ENCODE data around the gene PLEKHG1.

PLEKHG1 gene

DNA sequence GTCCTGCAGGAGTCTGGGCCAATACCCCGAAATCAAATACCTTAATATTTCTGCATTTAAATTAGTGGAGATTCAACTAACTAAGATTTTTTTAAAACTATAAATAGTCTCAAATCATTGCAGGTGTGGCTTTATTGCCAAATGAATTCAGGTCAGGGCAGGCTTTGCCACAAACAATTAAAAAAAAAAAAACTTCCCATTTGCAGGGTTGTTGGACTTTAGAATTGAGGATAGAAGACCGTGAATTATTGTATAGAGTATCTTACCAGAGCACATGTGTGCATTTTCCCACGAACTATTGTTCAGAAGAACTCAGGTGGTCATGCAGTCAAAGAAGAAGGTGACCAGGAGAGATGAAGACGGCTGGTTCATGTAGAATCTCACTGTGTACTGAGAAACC lies 6.6 kb upstream of the PLEKHG1 start:
- no peaks in the 10 kb centered on the region for H3K36me3 ChIP-seq (ENCODE audit: control insufficient read depth, low read length)
- no peaks in the 10 kb centered on the region for H3K79me2 ChIP-seq (ENCODE audit: control insufficient read depth, low read length)
- no peaks in the 10 kb centered on the region for H4K20me1 ChIP-seq (ENCODE audit: control insufficient read depth, insufficient read depth, low read depth, low read length)
- H3K27ac ChIP-seq (ENCODE audit: low read depth, low read length), result no peak overlapping the region
- no peaks in the 10 kb centered on the region for H3K27me3 ChIP-seq (ENCODE audit: control insufficient read depth, low read length)
- no peak overlapping the region for H3K4me3 ChIP-seq (ENCODE audit: low read length)
- H3K9me3 ChIP-seq (ENCODE audit: control insufficient read depth, insufficient read depth, low read length), result no peaks in the 10 kb centered on the region
- peaks cover 9% of the 10 kb centered on the region; the same call in 1 of the 2 replicates for H3F3A ChIP-seq (ENCODE audit: control insufficient read depth, insufficient read depth)
- TF ChIP-seq, protein P1, sequence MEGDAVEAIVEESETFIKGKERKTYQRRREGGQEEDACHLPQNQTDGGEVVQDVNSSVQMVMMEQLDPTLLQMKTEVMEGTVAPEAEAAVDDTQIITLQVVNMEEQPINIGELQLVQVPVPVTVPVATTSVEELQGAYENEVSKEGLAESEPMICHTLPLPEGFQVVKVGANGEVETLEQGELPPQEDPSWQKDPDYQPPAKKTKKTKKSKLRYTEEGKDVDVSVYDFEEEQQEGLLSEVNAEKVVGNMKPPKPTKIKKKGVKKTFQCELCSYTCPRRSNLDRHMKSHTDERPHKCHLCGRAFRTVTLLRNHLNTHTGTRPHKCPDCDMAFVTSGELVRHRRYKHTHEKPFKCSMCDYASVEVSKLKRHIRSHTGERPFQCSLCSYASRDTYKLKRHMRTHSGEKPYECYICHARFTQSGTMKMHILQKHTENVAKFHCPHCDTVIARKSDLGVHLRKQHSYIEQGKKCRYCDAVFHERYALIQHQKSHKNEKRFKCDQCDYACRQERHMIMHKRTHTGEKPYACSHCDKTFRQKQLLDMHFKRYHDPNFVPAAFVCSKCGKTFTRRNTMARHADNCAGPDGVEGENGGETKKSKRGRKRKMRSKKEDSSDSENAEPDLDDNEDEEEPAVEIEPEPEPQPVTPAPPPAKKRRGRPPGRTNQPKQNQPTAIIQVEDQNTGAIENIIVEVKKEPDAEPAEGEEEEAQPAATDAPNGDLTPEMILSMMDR (IDR thresholded peaks at IDR 0.05; ENCODE audit: low read depth, low read length, poor library complexity, severe bottlenecking), result no peak
- TF ChIP-seq EZH2phosphoT487 (IDR thresholded peaks at IDR 0.05; ENCODE audit: borderline replicate concordance, low read length), result no peak
- H3K4me2 ChIP-seq (ENCODE audit: low read length), result no peak overlapping the region
- H3K4me1 ChIP-seq (ENCODE audit: control insufficient read depth, low read length), result peaks cover 86% of the 10 kb centered on the region
- H3K9me2 ChIP-seq (replicated peaks; ENCODE audit: control insufficient read depth, low read length), result no peaks in the 10 kb centered on the region

DNA sequence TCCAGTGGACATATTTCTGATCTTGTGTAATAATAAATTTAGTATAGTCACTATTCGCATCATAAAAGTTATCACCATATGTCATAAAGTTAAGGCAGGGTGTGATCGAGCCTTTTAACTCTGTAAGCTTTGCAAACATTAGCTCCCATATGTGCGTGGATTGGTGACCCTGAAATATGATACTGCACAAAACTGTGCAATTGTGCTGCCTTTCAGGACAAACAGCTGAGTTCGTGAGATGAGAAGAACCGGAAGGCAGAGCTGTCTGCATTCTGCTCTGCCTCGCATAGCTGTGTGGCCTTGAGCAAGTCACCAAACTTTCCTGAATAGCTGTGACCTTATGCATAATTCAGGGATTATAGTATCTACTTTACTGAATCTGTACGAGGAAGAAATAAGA lies 3.2 kb upstream of the PLEKHG1 start:
- Histone ChIP-seq H3K4me1 (ENCODE audit: control insufficient read depth, low read length) (peaks cover 80% of the 10 kb centered on the region), H4K20me1 (ENCODE audit: control insufficient read depth, insufficient read depth, low read depth, low read length) (no peaks in the 10 kb centered on the region), H3K9me3 (ENCODE audit: control insufficient read depth, insufficient read depth, low read length) (no peaks in the 10 kb centered on the region), H3K27ac (ENCODE audit: low read depth, low read length) (no peak overlapping the region), H3K9me2 (replicated peaks; ENCODE audit: control insufficient read depth, low read length) (no peaks in the 10 kb centered on the region), H3K4me3 (ENCODE audit: low read length) (no peak overlapping the region), H3K79me2 (ENCODE audit: control insufficient read depth, low read length) (peaks cover 15% of the 10 kb centered on the region), H3K36me3 (ENCODE audit: control insufficient read depth, low read length) (peaks cover 3% of the 10 kb centered on the region), H3K4me2 (ENCODE audit: low read length) (no peak overlapping the region), H3F3A (ENCODE audit: control insufficient read depth, insufficient read depth) (peaks cover 9% of the 10 kb centered on the region; the same call in 1 of the 2 replicates), H3K27me3 (ENCODE audit: control insufficient read depth, low read length) (no peaks in the 10 kb centered on the region)
- no peak for TF ChIP-seq EZH2phosphoT487 (IDR thresholded peaks at IDR 0.05; ENCODE audit: borderline replicate concordance, low read length)
- TF ChIP-seq, protein P1 (IDR thresholded peaks at IDR 0.05; ENCODE audit: low read depth, low read length, poor library complexity, severe bottlenecking), result no peak

DNA sequence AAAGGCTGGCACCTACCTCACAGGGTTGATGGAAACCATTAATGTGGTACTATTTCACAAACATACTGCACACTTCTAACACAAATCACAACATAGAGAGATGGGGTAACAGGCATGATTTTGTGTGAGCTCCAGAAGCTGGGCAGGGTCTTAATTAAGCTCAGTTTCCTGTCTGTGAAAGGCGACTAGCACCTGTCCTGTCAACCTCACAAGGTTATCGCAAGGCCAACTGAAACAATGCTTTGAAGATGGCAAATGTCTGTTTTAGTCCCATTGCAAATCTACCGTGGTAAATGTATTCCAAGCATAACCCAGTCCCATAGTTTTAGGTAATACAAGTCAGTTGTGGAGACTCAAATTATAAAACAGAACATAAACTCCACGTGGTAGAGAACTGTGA lies 1.3 kb upstream of the PLEKHG1 start:
- H3K4me1 ChIP-seq (ENCODE audit: control insufficient read depth, low read length), result peaks cover 76% of the 10 kb centered on the region
- H3K27me3 ChIP-seq (ENCODE audit: control insufficient read depth, low read length), result no peaks in the 10 kb centered on the region
- peak overlapping the region; percentile 80 for H3K4me2 ChIP-seq (ENCODE audit: low read length)
- H3K9me3 ChIP-seq (ENCODE audit: control insufficient read depth, insufficient read depth, low read length), result no peaks in the 10 kb centered on the region
- H3F3A ChIP-seq (ENCODE audit: control insufficient read depth, insufficient read depth), result peaks cover 9% of the 10 kb centered on the region; the same call in 1 of the 2 replicates
- H3K27ac ChIP-seq (ENCODE audit: low read depth, low read length), result peak overlapping the region; percentile 82
- peaks cover 5% of the 10 kb centered on the region; the same call in 1 of the 2 replicates for H4K20me1 ChIP-seq (ENCODE audit: control insufficient read depth, insufficient read depth, low read depth, low read length)
- peaks cover 11% of the 10 kb centered on the region for H3K36me3 ChIP-seq (ENCODE audit: control insufficient read depth, low read length)
- peaks cover 33% of the 10 kb centered on the region for H3K79me2 ChIP-seq (ENCODE audit: control insufficient read depth, low read length)
- no peaks in the 10 kb centered on the region for H3K9me2 ChIP-seq (replicated peaks; ENCODE audit: control insufficient read depth, low read length)
- TF ChIP-seq, protein P1 (IDR thresholded peaks at IDR 0.05; ENCODE audit: low read depth, low read length, poor library complexity, severe bottlenecking), result no peak
- no peak for TF ChIP-seq EZH2phosphoT487 (IDR thresholded peaks at IDR 0.05; ENCODE audit: borderline replicate concordance, low read length)
- peak overlapping the region; percentile 73 for H3K4me3 ChIP-seq (ENCODE audit: low read length)
